WTC11 (cell line): ENCODE measurements around the gene ANXA2. TPM values are rescaled to one million over a fixed set of nuclear protein-coding genes. Genes with fewer than 3 reads are reported as not detected.

Experiments used
- ATAC-seq: fragments of 200-7000 bp; cut with Tn5 transposase; 2 replicates; pipeline ENCODE4 v1.10.0; 2021; ENCODE audit warnings: mild to moderate bottlenecking, moderate library complexity
- CTCF ChIA-PET: fragments of 300-600 bp; sonication (Branson Sonifier 250); formaldehyde crosslinking; loops from one replicate; lab custom pipeline; 2021; ENCODE audit warnings: antibody characterized with exemption; lab: Charles Lee
- POLR2A ChIA-PET: fragments of 350-600 bp; sonication (Branson Sonifier 250); formaldehyde crosslinking; loops from one replicate; lab custom pipeline; 2021; ENCODE audit warnings: antibody characterized with exemption; lab: Charles Lee
- DNase-seq: peaks from one replicate; pipeline ENCODE4 v3.0.0; 2021; ENCODE audit warnings: low spot score
- H3K27ac Mint-ChIP-seq: 2 replicates; pipeline ENCODE4 v1.8.0; 2021; ENCODE audit warnings: mixed read lengths
- H3K27me3 Mint-ChIP-seq: 2 replicates; pipeline ENCODE4 v1.8.0; 2021; ENCODE audit warnings: low read depth, mild to moderate bottlenecking, moderate library complexity, mixed read lengths
- H3K36me3 Mint-ChIP-seq: 2 replicates; pipeline ENCODE4 v1.8.0; 2021; ENCODE audit warnings: mixed read lengths
- H3K4me1 Mint-ChIP-seq: 2 replicates; pipeline ENCODE4 v1.8.0; 2022; ENCODE audit warnings: mixed read lengths
- H3K4me3 Mint-ChIP-seq: 2 replicates; pipeline ENCODE4 v1.8.0; 2021; ENCODE audit warnings: mild to moderate bottlenecking, moderate library complexity, mixed read lengths
- H3K9me3 Mint-ChIP-seq: 2 replicates; pipeline ENCODE4 v1.8.0; 2021; ENCODE audit warnings: mixed read lengths
- ATF3 ChIP-seq: sonication (generic); formaldehyde crosslinking; conservative IDR thresholded peaks from 2 replicates; pipeline ENCODE4 v1.8.1; 2022; ENCODE audit warnings: mild to moderate bottlenecking, missing genetic modification reagents
- E2F4 ChIP-seq: sonication (generic); formaldehyde crosslinking; IDR thresholded peaks from 2 replicates; pipeline ENCODE4 v1.8.1; 2022; ENCODE audit warnings: low read depth, mild to moderate bottlenecking, moderate library complexity, missing genetic modification reagents, borderline replicate concordance
- IRF1 ChIP-seq: sonication (generic); formaldehyde crosslinking; IDR thresholded peaks from 2 replicates; pipeline ENCODE4 v1.8.0; 2023; ENCODE audit warnings: missing genetic modification reagents
- IRF2 ChIP-seq: sonication (generic); formaldehyde crosslinking; IDR thresholded peaks from 2 replicates; pipeline ENCODE4 v1.8.0; 2022; ENCODE audit warnings: low read depth, missing genetic modification reagents, borderline replicate concordance
- JAZF1 ChIP-seq: fragments of 250-450 bp; sonication (Bioruptor Pico); IDR thresholded peaks from 2 replicates; pipeline ENCODE4 v1.9.0; 2021; ENCODE audit warnings: moderate library complexity, mild to moderate bottlenecking, inconsistent platforms
- ZNF219 ChIP-seq: sonication (generic); formaldehyde crosslinking; IDR thresholded peaks from 2 replicates; pipeline ENCODE4 v1.8.0; 2023; ENCODE audit warnings: missing genetic modification reagents, mild to moderate bottlenecking, borderline replicate concordance
- total RNA-seq: library from RNA; stranded (reverse); gene quantifications from 3 replicates; pipeline ENCODE4 v1.2.3, GENCODE V29; 2021
- TF ChIP-seq, protein P1 (sequence below): sonication (generic); formaldehyde crosslinking; IDR thresholded peaks from 2 replicates; pipeline ENCODE4 v1.8.0; 2023; ENCODE audit warnings: mild to moderate bottlenecking, missing genetic modification reagents
- TF ChIP-seq, protein P2 (sequence below): fragments of 250-450 bp; sonication (Bioruptor Pico); IDR thresholded peaks from 2 replicates; pipeline ENCODE4 v2.1.2; 2022; ENCODE audit warnings: mild to moderate bottlenecking, moderate library complexity

ANXA2 gene
- total RNA-seq, 1 experiment from 2014 or later = 152 TPM

GRCh38 chr15:60385620-60386552 lies 11.9 kb downstream of the ANXA2 start (continued):
- TF ChIP-seq, protein P1, sequence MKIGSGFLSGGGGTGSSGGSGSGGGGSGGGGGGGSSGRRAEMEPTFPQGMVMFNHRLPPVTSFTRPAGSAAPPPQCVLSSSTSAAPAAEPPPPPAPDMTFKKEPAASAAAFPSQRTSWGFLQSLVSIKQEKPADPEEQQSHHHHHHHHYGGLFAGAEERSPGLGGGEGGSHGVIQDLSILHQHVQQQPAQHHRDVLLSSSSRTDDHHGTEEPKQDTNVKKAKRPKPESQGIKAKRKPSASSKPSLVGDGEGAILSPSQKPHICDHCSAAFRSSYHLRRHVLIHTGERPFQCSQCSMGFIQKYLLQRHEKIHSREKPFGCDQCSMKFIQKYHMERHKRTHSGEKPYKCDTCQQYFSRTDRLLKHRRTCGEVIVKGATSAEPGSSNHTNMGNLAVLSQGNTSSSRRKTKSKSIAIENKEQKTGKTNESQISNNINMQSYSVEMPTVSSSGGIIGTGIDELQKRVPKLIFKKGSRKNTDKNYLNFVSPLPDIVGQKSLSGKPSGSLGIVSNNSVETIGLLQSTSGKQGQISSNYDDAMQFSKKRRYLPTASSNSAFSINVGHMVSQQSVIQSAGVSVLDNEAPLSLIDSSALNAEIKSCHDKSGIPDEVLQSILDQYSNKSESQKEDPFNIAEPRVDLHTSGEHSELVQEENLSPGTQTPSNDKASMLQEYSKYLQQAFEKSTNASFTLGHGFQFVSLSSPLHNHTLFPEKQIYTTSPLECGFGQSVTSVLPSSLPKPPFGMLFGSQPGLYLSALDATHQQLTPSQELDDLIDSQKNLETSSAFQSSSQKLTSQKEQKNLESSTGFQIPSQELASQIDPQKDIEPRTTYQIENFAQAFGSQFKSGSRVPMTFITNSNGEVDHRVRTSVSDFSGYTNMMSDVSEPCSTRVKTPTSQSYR = no peak
- no peak for TF ChIP-seq JAZF1 (CRISPR knock-in tag)
- TF ChIP-seq E2F4 (CRISPR knock-in tag) = no peak
- TF ChIP-seq, protein P2, sequence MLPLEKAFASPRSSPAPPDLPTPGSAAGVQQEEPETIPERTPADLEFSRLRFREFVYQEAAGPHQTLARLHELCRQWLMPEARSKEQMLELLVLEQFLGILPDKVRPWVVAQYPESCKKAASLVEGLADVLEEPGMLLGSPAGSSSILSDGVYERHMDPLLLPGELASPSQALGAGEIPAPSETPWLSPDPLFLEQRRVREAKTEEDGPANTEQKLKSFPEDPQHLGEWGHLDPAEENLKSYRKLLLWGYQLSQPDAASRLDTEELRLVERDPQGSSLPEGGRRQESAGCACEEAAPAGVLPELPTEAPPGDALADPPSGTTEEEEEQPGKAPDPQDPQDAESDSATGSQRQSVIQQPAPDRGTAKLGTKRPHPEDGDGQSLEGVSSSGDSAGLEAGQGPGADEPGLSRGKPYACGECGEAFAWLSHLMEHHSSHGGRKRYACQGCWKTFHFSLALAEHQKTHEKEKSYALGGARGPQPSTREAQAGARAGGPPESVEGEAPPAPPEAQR = no peak

DNA sequence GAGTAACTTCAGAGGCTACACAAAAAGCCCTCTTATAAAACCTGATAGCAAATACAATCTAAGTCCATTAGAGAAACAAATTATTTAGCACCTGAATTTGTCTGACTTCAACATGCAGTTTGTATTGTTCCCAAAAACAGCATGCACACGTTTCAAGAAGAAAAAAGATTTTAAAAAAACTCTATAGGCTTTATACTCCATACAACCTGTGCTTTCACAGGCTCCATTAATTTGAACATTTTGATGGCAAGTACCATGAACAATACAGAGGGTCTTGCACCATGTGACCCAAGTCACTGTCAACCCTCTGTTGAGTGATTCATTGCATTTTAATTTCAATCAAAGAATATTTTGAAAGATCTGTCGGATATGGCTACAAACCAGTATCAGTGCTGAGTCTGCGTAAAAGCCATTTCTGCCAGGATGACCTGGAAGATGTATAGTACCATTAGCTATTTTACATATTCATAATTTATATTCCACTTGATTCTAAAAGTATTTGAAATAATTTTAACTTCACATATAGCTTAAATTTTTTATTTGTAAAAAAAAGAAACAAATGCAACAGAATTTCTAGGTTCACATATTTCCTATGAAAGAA lies 13.2 kb downstream of the ANXA2 start:
- TF ChIP-seq, protein P1 = no peak
- TF ChIP-seq IRF2 (CRISPR knock-in tag) (no peak), ATF3 (CRISPR knock-in tag) (no peak), IRF1 (CRISPR knock-in tag) (no peak), ZNF219 (CRISPR knock-in tag) (no peak)
- TF ChIP-seq, protein P2 = no peak
- TF ChIP-seq, all 79 proteins: peak for 0
- DNase-seq = no peak
- no peak overlapping the region for H3K27ac Mint-ChIP-seq
- no peak overlapping the region for H3K4me3 Mint-ChIP-seq
- no peak for ATAC-seq
- peaks cover 4% of the 10 kb centered on the region for H3K4me1 Mint-ChIP-seq
- ChIA-PET CTCF (no interaction called here), POLR2A (no interaction called here)
- H3K36me3 Mint-ChIP-seq = peaks cover 7% of the 10 kb centered on the region; the same call in 1 of the 2 replicates
- no peaks in the 10 kb centered on the region for H3K9me3 Mint-ChIP-seq
- no peaks in the 10 kb centered on the region for H3K27me3 Mint-ChIP-seq
